Measurements from ENCODE around the gene ACTR2.

DNA sequence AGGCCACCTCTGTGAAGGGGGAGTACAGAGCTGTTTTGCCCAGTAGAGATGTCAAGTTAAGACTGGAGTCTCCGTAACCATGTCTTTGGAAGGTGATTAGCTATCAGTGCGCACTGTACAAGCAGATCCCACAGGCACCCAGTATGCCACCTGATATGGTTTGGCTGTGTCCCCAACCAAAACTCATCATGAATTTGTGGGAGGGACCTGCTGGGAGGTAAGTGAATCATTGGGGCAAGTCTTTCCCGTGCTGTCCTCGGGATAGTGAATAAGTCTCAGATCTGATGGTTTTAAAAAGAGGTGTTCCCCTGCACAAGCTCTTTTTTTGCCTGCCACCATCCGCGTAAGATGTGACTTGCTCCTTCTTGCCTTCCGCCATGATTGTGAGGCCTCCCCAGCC is 90.2 kb downstream of the ACTR2 start:
- TF ChIP-seq POLR2A (IDR thresholded peaks at IDR 0.05) (no peak), CTCF (IDR thresholded peaks at IDR 0.05) (no peak)
